ENCODE data around the gene CPNE1.

GRCh38 chr20:35637276-35637675, 27.4 kb downstream of the CPNE1 start:
- TF ChIP-seq USF2 (IDR thresholded peaks at IDR 0.05; ENCODE audit: low read length): no peak
- TF ChIP-seq CTCF (IDR thresholded peaks at IDR 0.05; ENCODE audit: control extremely low read depth in 1 of 3, insufficient read depth in 1 of 3, low read depth in 1 of 3, low read length in 3 of 3): no peak
- no peak for TF ChIP-seq EZH2 (IDR thresholded peaks at IDR 0.05; ENCODE audit: low read depth, low read length, severe bottlenecking)
- TF ChIP-seq TEAD4 (IDR thresholded peaks at IDR 0.05; ENCODE audit: low read depth, low read length): no peak
- TF ChIP-seq, protein P1, sequence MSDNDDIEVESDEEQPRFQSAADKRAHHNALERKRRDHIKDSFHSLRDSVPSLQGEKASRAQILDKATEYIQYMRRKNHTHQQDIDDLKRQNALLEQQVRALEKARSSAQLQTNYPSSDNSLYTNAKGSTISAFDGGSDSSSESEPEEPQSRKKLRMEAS (IDR thresholded peaks at IDR 0.05): no peak
- TF ChIP-seq CEBPB (IDR thresholded peaks at IDR 0.05; ENCODE audit: low read depth, low read length): no peak
- no peak for TF ChIP-seq HDAC2 (IDR thresholded peaks at IDR 0.05; ENCODE audit: borderline replicate concordance in 1 of 2, low read depth in 2 of 2, low read length in 2 of 2)
- no peak for TF ChIP-seq BRCA1 (IDR thresholded peaks at IDR 0.05; ENCODE audit: low read depth, low read length)
- TF ChIP-seq RAD21 (IDR thresholded peaks at IDR 0.05 in 1 of 2, conservative IDR thresholded peaks at IDR 0.05 in 1 of 2; ENCODE audit: low read depth in 2 of 2, low read length in 2 of 2): no peak
- TF ChIP-seq SUZ12 (IDR thresholded peaks at IDR 0.05; ENCODE audit: low read length): no peak
- TF ChIP-seq MAFK (IDR thresholded peaks at IDR 0.05; ENCODE audit: low read depth, low read length): no peak
- no peak for TF ChIP-seq POLR2A (IDR thresholded peaks at IDR 0.05; ENCODE audit: control extremely low read depth in 1 of 2, low read depth in 2 of 2, low read length in 2 of 2)
